ENCODE data around the gene LPCAT3. TPM values are rescaled to one million over a fixed set of nuclear protein-coding genes. Genes with fewer than 3 reads are reported as not detected.

The LPCAT3 gene
- total RNA-seq, 1 donor from 2014 or later, result 14.9 TPM

DNA sequence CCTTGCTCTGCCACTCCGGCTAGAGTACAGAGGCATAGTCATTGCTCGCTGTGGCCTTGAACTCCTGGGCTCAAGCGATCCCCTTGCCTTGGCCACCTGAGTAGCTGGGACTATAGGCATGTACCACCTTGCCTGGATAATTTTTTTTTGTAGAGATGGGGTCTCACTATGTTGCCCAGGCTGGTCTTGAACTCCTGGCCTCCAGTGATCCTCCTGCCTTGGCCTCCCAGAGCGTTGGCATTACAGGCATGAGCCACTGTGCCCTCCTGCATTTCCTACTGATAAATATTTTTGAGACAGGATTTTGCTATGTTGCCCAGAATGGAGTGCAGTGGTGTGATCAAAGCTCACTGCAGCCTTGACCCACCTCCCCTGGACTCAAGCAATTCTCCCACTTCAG lies 38.2 kb downstream of the LPCAT3 start:
- TF ChIP-seq, protein P1, sequence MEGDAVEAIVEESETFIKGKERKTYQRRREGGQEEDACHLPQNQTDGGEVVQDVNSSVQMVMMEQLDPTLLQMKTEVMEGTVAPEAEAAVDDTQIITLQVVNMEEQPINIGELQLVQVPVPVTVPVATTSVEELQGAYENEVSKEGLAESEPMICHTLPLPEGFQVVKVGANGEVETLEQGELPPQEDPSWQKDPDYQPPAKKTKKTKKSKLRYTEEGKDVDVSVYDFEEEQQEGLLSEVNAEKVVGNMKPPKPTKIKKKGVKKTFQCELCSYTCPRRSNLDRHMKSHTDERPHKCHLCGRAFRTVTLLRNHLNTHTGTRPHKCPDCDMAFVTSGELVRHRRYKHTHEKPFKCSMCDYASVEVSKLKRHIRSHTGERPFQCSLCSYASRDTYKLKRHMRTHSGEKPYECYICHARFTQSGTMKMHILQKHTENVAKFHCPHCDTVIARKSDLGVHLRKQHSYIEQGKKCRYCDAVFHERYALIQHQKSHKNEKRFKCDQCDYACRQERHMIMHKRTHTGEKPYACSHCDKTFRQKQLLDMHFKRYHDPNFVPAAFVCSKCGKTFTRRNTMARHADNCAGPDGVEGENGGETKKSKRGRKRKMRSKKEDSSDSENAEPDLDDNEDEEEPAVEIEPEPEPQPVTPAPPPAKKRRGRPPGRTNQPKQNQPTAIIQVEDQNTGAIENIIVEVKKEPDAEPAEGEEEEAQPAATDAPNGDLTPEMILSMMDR (conservative IDR thresholded peaks at IDR 0.05; ENCODE audit: low read depth, low read length), result no peak
- no peak overlapping the region for H3K4me3 ChIP-seq (ENCODE audit: low read depth, low read length)
- no peak for DNase-seq (ENCODE audit: low read depth)

DNA sequence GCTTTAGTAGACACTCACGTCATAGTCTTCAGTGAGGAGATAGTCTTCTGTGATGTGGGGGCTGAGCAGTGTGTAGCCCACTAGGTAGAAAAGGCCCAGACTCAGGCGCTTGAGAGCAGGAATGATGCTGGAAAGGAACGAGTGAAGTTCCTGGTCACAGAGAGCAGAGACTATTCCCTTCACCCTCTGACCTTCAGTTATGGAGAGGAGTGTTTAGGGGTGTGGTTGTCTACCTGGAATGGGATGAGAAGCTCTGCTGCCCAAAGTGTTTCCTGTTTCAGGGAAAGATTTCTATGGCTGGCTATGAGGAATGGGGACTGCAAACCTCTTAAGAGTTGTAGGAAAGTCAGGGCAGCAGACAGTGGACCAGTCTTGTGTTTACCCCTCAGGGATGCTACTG lies 38.8 kb downstream of the LPCAT3 start:
- H3K4me3 ChIP-seq (ENCODE audit: low read depth, low read length), result no peak overlapping the region
- TF ChIP-seq, protein P1 (conservative IDR thresholded peaks at IDR 0.05; ENCODE audit: low read depth, low read length), result no peak
- DNase-seq (ENCODE audit: low read depth), result no peak

- DNase-seq (ENCODE audit: low read depth), result no peak
- TF ChIP-seq, protein P1 (conservative IDR thresholded peaks at IDR 0.05; ENCODE audit: low read depth, low read length), result no peak
- H3K4me3 ChIP-seq (ENCODE audit: low read depth, low read length), result no peak overlapping the region
These were observed 39.3 kb downstream of the LPCAT3 start for GRCh38 chr12:6979021-6979420.

- H3K4me3 ChIP-seq (ENCODE audit: low read depth, low read length), result no peak overlapping the region
- TF ChIP-seq, protein P1 (conservative IDR thresholded peaks at IDR 0.05; ENCODE audit: low read depth, low read length), result no peak
- DNase-seq (ENCODE audit: low read depth), result no peak
These were observed 39.7 kb downstream of the LPCAT3 start for GRCh38 chr12:6978611-6979011.

DNA sequence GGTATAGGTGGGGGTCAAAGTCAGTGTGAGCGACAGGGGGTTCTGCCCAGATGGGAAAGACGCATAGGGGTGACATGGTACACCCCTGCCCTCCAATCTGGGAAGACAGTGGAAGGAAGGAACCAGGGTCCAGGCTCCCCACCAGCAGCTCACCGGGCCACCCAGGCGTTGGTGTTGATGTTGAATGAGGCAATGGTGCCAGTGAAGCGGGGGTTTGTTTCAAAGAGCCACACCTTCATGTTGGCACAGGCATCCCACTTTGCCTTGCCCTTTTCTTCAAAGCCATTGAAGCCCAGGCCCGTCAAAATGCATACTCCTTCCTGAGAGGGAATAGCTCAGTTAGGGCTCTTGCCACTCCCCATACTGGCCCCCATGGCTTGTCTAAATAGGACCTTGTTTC lies 40.1 kb downstream of the LPCAT3 start:
- H3K4me3 ChIP-seq (ENCODE audit: low read depth, low read length), result no peak overlapping the region
- no peak for DNase-seq (ENCODE audit: low read depth)
- TF ChIP-seq, protein P1 (conservative IDR thresholded peaks at IDR 0.05; ENCODE audit: low read depth, low read length), result no peak

GRCh38 chr12:6977653-6978052 lies 40.6 kb downstream of the LPCAT3 start:
- TF ChIP-seq, protein P1 (conservative IDR thresholded peaks at IDR 0.05; ENCODE audit: low read depth, low read length), result no peak
- no peak for DNase-seq (ENCODE audit: low read depth)
- H3K4me3 ChIP-seq (ENCODE audit: low read depth, low read length), result no peak overlapping the region

GRCh38 chr12:6975297-6976032 lies 42.8 kb downstream of the LPCAT3 start:
- no peak for DNase-seq (ENCODE audit: low read depth)
- TF ChIP-seq, protein P1 (conservative IDR thresholded peaks at IDR 0.05; ENCODE audit: low read depth, low read length), result no peak
- H3K4me3 ChIP-seq (ENCODE audit: low read depth, low read length), result no peak overlapping the region

Measured in epithelial cell of proximal tubule (primary cell).